GM19463 (cell line): ENCODE data around the gene NOD2.

ENCODE experiments used
- ATAC-seq: cut with Tn5 transposase; IDR thresholded peaks from one replicate; pipeline ENCODE4 v1.9.1; 2021; ENCODE audit warnings: mild to moderate bottlenecking, moderate library complexity; ENCODE audit not compliant: unreplicated experiment

Gene NOD2

GRCh38 chr16:50692999-50693781 lies at the start of gene NOD2:
Gene NOD2 (plus strand): TSS chr16:50693606. CDS start chr16:50699496, 5,890 bp downstream.
- ATAC-seq: no peak

DNA sequence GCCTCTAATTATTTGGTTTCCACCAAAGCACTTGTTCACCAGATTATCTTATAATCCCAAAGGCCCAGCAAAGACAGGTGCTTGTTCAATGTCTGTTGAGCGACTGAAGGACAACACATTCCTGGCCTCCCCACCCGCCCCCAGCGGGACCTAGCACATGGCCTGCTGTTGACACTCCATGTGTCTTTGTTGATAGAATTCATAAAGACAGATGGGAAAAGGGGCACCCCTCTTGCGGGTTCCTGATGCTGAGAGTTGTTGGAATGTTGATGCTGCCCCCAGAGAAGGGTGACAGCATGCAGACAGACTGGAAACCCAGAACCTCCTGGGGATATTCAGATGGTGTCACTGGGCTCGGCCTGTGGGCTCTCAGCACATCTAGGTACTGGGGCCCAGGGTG lies 49.2 kb upstream of the NOD2 start:
- no peak for ATAC-seq

GRCh38 chr16:50644729-50645128 lies 48.7 kb upstream of the NOD2 start:
- ATAC-seq: no peak

GRCh38 chr16:50645563-50646220 lies 47.7 kb upstream of the NOD2 start:
- ATAC-seq: no peak

GRCh38 chr16:50646345-50646744 lies 47.1 kb upstream of the NOD2 start:
- no peak for ATAC-seq

GRCh38 chr16:50651835-50652438 lies 41.5 kb upstream of the NOD2 start:
- no peak for ATAC-seq

DNA sequence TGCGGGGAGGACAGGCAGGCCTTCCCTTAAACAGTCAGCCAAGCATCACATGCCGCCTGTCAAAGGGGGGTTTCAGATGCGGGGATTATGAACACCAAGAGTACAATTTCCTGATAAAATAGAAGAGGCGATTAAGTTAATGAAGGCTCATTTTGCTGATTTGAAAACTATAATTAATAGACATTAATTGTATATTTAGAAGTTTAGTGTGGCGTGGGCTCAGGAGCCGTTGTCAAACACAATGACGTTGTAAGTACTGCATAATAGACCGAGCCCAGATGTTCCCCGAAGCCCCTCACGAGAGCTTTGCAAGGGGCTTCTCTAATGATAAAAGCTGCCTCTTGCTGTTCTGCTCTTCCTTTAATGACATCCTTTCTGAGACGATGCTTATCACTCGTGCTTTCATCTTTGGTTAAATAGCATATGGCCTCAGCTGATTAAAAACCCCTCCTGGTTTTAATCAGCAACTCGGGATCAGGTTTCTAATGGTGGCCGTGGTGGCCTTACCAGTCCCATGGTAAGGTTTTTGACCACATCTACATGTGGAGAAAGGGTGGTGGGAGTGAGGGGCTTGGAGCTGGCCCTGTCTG lies 40.5 kb upstream of the NOD2 start:
- ATAC-seq: no peak

DNA sequence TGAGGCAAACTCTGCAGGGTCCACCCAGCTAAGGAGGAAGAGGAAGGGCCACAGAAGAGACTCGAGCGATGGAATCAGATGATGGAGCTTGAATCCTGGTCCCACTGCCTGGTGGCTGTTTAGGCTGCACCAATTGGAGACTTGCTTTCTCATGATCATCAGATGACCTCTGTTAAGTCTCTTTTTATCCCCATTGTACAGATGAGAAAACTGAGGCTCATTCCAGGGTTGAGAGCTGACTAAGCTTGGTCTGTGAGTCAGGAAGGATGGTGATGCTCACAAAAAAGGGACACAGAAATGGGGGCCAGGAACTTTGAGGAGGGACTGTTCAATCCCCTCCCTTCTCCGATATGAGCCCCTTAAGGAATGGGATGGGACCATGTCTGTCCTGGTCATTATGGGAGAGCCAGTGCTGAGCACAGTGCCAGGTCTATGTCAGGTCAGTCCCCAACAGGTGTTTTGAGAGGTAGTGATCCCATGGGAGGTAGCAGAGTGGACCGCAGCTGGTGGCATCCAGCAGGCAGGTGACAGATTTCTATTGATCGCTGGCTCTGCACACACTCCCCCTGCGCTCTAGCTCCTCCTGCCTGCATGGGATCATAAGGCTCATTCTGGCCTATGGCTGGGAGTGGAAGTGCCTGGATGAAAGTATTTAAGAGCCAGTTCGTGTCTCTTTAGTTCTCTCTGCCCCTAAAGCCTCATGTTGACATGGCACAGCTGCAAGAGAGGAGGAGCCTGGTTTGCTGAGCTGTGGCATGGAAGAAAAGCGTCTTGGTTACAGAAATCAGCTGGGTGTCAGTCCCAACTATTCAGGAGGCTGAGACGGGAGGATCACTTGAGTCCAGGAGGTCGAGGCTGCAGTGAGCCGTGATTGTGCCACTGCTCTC lies 39.5 kb upstream of the NOD2 start:
- no peak for ATAC-seq

- ATAC-seq: no peak
These were observed 37.8 kb upstream of the NOD2 start for GRCh38 chr16:50655558-50656055.

DNA sequence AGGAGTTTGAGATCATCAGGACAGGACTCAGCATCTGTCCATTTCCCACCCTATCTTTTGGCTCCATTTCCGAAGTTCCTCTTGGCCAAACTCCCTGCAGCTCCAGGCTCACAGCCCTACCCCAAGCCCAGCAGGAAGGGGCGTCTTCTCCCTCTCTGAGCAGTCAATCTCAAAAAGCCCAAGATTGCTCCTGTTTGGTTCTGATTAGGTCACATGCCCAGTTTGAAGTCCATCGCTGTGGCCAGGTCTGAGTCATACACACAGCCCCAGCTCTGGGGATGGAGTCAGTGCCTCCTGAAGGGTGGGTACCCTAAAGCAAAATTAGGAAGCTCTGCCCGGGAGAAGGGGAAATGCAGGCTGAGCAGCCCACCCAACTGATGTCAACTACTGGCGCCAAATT lies 36.2 kb upstream of the NOD2 start:
- ATAC-seq: no peak

DNA sequence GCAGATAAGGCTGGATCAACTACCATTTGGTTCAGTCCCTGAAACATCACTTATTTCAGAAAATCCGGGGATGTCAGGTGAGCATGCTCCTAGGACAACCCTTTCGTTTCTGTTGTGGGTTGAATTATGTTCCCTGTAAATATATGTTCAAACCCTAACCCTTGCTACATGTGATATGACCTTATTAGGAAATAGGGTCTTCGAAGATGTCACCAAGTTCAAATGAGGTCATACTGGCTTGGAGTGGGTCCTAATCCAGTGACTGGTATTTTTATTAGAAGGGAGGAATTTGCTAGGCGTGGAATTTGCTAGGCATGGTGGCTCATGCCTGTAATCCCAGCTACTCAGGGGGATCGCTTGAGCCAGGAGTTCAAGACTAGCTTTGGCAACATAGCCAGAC lies 33.6 kb upstream of the NOD2 start:
- no peak for ATAC-seq

- ATAC-seq: no peak
These were observed 31.0 kb upstream of the NOD2 start for GRCh38 chr16:50662306-50662940.

DNA sequence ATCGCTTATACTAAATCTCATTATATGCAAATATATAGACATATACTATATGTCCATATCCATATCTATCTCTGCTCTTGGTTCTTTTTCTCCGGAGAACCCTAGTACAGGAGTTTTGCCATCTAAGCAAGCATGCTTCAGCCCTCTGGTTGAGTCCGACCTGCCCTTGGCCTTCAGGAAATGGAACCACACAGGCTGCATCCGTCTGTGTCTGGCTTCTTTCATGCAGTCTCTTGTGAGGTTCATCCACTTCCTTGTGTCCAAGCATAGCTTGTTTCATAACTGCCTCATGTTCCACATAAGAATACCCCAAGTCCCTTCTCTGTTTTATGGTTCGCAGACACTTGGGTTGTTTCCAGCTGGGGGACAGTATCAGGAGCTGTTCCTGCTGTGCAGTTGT lies 29.1 kb upstream of the NOD2 start:
- no peak for ATAC-seq

DNA sequence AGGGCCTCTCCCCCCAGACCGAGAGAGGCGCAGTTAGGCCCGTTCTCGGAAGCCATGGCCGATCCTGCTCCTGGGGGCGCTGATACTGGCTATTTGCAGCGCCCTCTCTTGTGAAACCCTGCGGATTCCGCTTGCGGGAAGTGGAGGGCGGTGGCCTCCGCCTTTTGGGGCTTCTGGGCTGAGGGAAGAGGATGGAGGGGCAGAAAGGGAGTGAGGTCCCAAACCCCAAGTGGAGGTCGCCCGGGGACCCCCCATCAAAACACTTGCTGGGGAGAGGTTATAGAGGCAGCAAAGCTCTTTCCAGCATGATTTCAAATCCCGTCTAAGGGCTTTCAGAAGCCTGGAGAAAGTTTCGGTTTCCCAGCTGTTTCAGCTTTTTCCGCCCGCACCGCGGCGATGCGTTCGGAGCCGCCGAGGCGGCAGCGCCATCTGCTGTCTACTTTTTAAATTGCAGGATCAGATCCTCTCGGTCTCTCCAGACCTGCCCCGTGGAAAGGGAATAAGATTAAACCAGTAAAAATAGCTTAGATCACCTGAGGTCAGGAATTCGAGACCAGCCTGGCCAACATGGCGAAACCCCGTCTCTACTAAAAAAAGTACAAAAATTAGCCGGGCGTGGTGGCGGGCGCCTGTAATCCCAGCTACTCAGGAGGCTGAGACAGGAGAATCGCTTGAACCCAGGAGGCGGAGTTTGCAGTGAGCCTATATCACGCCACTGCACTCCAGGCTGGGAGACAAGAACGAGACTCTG lies 28.1 kb upstream of the NOD2 start:
- ATAC-seq: no peak

DNA sequence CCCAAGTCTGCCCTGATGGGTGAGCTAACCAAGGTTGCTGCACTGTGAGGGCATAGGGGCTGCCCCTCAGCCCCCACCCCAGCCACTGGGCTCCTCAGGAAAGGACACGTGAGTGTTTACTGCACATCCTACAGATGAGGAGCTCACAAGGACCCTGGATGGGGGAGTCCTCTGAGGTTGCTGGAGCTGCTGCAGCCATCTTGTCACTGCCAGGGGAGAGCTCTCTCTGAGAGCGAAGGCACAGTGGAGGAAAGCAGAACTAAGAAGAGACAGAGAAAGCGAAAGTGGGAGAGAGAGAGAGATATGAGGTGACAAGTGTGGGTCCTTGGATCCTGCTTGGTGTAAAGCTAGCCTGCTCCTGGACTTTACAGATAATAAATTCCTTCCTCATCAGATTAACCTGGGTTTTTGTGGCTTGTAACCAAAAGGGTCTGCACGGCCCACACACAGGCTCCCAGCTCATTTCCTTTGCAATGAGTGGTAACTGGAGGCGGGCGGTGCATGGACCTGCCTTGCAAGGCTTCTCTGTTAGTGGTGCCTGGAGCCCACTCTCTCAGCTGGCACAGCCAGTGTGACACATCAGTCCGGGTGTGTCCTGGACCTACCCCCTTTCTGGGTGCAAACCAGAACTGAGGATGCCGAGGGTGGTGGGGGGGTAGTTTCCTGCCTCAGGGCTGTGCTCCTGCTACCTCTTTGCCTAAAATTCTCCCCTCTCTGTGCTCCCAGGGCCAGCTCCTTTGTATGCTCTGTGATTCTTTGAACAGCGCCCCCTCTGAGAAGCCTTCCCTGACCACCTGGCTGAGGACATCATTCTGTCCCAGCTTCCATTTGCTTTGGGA lies 26.5 kb upstream of the NOD2 start:
- peak; percentile 79 for ATAC-seq

DNA sequence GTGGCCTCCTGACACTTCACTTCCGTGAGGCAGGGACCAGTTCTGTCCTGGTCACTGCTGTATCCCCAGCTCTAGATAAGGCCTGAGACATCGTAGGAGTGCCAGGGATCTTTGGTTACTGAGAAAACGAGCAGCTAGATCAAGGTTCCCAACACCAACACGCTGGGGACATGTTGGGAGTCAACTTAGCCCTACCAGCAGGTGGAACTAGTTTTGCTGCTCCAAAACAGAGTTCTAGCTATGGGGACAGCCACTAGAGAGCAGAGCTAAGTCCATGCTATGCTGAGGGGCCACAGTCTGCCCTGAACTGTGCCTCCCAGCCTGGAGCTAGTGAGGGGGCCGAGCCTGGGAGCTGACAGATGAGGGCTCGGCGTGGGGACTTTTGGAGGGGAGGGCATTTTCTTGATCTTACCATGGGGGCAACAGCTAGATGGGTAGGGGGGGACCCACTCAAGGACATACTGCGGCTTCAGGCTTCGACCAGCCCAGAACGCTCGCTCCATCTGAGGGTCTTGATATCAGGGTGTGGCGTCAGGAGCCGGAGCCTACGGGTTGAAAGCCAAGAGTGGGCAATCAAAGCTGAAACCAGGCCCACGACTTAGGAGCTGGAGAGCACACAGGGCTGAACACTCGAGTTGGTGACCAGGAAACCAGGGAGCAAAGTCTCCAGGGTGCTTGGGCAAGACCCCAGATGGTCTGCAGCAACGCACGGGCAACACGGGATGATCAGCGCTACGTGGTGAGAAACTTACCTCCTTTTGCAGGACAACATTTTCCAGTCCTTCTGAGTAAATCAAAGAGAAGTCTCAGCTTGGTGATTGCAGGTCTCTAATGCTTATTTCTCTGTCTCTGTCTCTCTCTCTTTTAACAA lies 25.7 kb upstream of the NOD2 start:
- ATAC-seq: no peak

DNA sequence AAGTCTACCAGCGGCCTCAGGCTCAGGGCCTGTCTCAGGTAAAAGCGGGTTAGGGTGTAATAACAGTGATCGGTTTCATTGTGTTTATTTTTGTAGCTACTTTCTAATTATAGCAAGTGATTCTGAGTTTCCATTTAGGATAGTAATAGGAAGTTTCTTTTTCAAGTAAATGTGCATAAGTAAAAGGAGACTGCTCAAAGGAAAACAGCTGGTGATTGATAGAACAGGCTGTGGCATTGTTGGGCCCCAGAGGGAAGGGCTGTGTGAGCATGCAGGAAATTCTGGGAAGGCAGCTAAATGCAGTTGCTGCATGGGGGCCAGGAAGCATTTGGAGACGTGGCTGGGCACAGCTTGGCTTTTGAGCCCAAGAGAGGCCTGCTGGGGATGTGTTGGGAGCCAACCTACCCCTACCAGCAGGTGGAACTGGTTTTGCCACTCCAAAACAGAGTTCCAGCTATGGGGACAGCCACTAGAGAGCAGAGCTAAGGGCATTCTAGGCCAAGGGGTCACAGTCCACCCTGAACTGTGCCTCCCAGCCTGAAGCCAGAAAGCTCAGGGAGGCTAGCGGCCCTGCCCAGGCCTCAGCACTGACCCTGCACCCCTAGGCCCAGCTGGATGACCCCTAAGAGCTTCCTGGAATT lies 24.9 kb upstream of the NOD2 start:
- ATAC-seq: no peak
